GM19099 (cell line): ENCODE measurements around the gene RBM43.

Experiments
- POLR2A ChIP-seq: IDR thresholded peaks from 3 replicates; pipeline ENCODE4 v1.6.1; 2011; ENCODE audit warnings: low read depth; ENCODE audit not compliant: insufficient read length; ENCODE audit errors: extremely low read depth

Gene RBM43

GRCh38 chr2:151278487-151278886, 16.8 kb upstream of the RBM43 start:
- no peak for TF ChIP-seq POLR2A

GRCh38 chr2:151277067-151277466, 15.4 kb upstream of the RBM43 start:
- TF ChIP-seq POLR2A = no peak

GRCh38 chr2:151275291-151275690, 13.6 kb upstream of the RBM43 start:
- TF ChIP-seq POLR2A = no peak

GRCh38 chr2:151271824-151272223, 10.2 kb upstream of the RBM43 start:
- TF ChIP-seq POLR2A = no peak

- no peak for TF ChIP-seq POLR2A
Measured at GRCh38 chr2:151269798-151270568, 8.3 kb upstream of the RBM43 start.

GRCh38 chr2:151268085-151268484, 6.4 kb upstream of the RBM43 start:
- no peak for TF ChIP-seq POLR2A

GRCh38 chr2:151267537-151267936, 5.9 kb upstream of the RBM43 start:
- TF ChIP-seq POLR2A = no peak

- TF ChIP-seq POLR2A = no peak
Measured at GRCh38 chr2:151265991-151266390, 4.3 kb upstream of the RBM43 start.

- no peak for TF ChIP-seq POLR2A
Measured at GRCh38 chr2:151264157-151264825, 2.6 kb upstream of the RBM43 start.

GRCh38 chr2:151262629-151263028, 966 bp upstream of the RBM43 start:
- no peak for TF ChIP-seq POLR2A

- TF ChIP-seq POLR2A = no peak
Measured at GRCh38 chr2:151261977-151262291, 271 bp upstream of the RBM43 start.

GRCh38 chr2:151260573-151261230, 961 bp downstream of the RBM43 start:
- TF ChIP-seq POLR2A = no peak

- no peak for TF ChIP-seq POLR2A
Measured at GRCh38 chr2:151258121-151258520, 3.5 kb downstream of the RBM43 start.

- TF ChIP-seq POLR2A = no peak
Measured at GRCh38 chr2:151252646-151253045, 9.0 kb downstream of the RBM43 start.

- TF ChIP-seq POLR2A = no peak
Measured at GRCh38 chr2:151251012-151251411, 10.7 kb downstream of the RBM43 start.

GRCh38 chr2:151247432-151247831, 14.2 kb downstream of the RBM43 start:
- no peak for TF ChIP-seq POLR2A

GRCh38 chr2:151246152-151246551, 15.5 kb downstream of the RBM43 start:
- no peak for TF ChIP-seq POLR2A

GRCh38 chr2:151243468-151243867, 18.2 kb downstream of the RBM43 start:
- no peak for TF ChIP-seq POLR2A
